B cell (primary cell): ENCODE data around the gene RHOT1. TPM values are rescaled to one million over a fixed set of nuclear protein-coding genes. Genes with fewer than 3 reads are reported as not detected.

Experiments used
- ATAC-seq: fragments of 200-7000 bp; cut with Tn5 transposase; one replicate; pipeline ENCODE4 v1.10.0; 2021; ENCODE audit warnings: low read depth, mild to moderate bottlenecking, moderate number of reproducible peaks, moderate library complexity
- CTCF ChIA-PET: fragments of 350-600 bp; sonication (Branson Sonifier 250); formaldehyde crosslinking; loops from one replicate; lab custom pipeline; 2021; ENCODE audit warnings: antibody characterized with exemption, inconsistent platforms; lab: Charles Lee
- POLR2A ChIA-PET: fragments of 350-600 bp; sonication (Branson Sonifier 250); formaldehyde crosslinking; loops from one replicate; lab custom pipeline; 2021; ENCODE audit warnings: antibody characterized with exemption; lab: Charles Lee
- DNase-seq: peaks from one replicate; pipeline ENCODE4 v3.0.0; 2013
- H2AFZ ChIP-seq: 2 replicates; pipeline ENCODE4 v1.6.1; 2012; ENCODE audit warnings: mild to moderate bottlenecking, low read depth, low read length; ENCODE audit not compliant: insufficient read depth, poor library complexity, severe bottlenecking
- H3K27ac ChIP-seq, 2 donors: 1 replicate in 1 of 2; 2 replicates in 1 of 2; pipeline ENCODE4 v1.5.1; 2012 to 2013; ENCODE audit warnings: low read length in 2 of 2, mild to moderate bottlenecking in 2 of 2, moderate library complexity in 1 of 2
- H3K27me3 ChIP-seq, 4 experiments: fragments of 200-600 bp in 1 of 4; sonication (generic) in 1 of 4; replicated peaks in 1 of 4; 1 replicate in 2 of 4; 2 replicates in 2 of 4; pipeline versions ENCODE4 v1.6.1 to v1.7.0; 2013 to 2016; ENCODE audit warnings: low read length in 3 of 4, mild to moderate bottlenecking in 2 of 4, mixed read lengths in 1 of 4, moderate library complexity in 1 of 4; ENCODE audit not compliant: insufficient read depth in 4 of 4, control insufficient read depth in 3 of 4; ENCODE audit errors: control extremely low read depth in 1 of 4
- H3K36me3 ChIP-seq, 2 experiments: replicated peaks in 1 of 2; 1 replicate in 1 of 2; 2 replicates in 1 of 2; pipeline versions ENCODE4 v1.6.1 to v1.7.1; 2013; ENCODE audit warnings: low read length in 1 of 2; ENCODE audit not compliant: insufficient read depth in 2 of 2, control insufficient read depth in 1 of 2; ENCODE audit errors: control extremely low read depth in 1 of 2, extremely low read depth in 1 of 2
- H3K4me1 ChIP-seq, 2 donors: fragments of 200-600 bp in 1 of 2; sonication (generic) in 1 of 2; 1 replicate in 1 of 2; 2 replicates in 1 of 2; pipeline versions ENCODE4 v1.5.1 to v1.6.1; 2013 to 2017; ENCODE audit warnings: low read length in 2 of 2; ENCODE audit not compliant: control insufficient read depth in 2 of 2, insufficient read depth in 2 of 2
- H3K4me2 ChIP-seq: replicated peaks from 2 replicates; pipeline ENCODE3; 2012; ENCODE audit warnings: mild to moderate bottlenecking, low read depth, low read length; ENCODE audit not compliant: poor library complexity, severe bottlenecking
- H3K4me3 ChIP-seq, 5 experiments: fragments of 200-600 bp in 1 of 5; sonication (generic) in 1 of 5; 1 replicate in 3 of 5; 2 replicates in 2 of 5; pipeline versions ENCODE4 v1.5.1 to v1.7.0; 2011 to 2016; ENCODE audit warnings: low read length in 4 of 5, mild to moderate bottlenecking in 4 of 5, low read depth in 2 of 5, control low read depth in 1 of 5, moderate library complexity in 1 of 5; ENCODE audit not compliant: insufficient read depth in 1 of 5; ENCODE audit errors: control extremely low read depth in 1 of 5, extremely low read depth in 1 of 5
- H3K79me2 ChIP-seq: fragments of 200-600 bp; sonication (generic); one replicate; pipeline ENCODE4 v1.6.0; 2016; ENCODE audit warnings: low read length; ENCODE audit not compliant: control insufficient read depth, insufficient read depth
- H3K9ac ChIP-seq: fragments of 200-600 bp; sonication (generic); 2 replicates; pipeline ENCODE4 v1.6.1; 2017; ENCODE audit warnings: mild to moderate bottlenecking, low read length, moderate library complexity
- H3K9me3 ChIP-seq, 3 donors: one replicate each; pipeline versions ENCODE4 v1.6.1 to v1.7.1; 2013; ENCODE audit warnings: low read length in 2 of 3; ENCODE audit not compliant: control insufficient read depth in 2 of 3, insufficient read depth in 1 of 3; ENCODE audit errors: control extremely low read depth in 1 of 3
- H4K20me1 ChIP-seq: 2 replicates; pipeline ENCODE4 v1.6.0; 2012; ENCODE audit warnings: mild to moderate bottlenecking, low read length; ENCODE audit not compliant: insufficient read depth, control insufficient read depth, poor library complexity, severe bottlenecking
- H3K27ac Mint-ChIP-seq: one replicate; pipeline ENCODE4 v1.8.0; 2021; ENCODE audit warnings: mixed read lengths
- H3K27me3 Mint-ChIP-seq: one replicate; pipeline ENCODE4 v1.8.0; 2021; ENCODE audit warnings: mixed read lengths
- H3K4me1 Mint-ChIP-seq: one replicate; pipeline ENCODE4 v1.8.0; 2021; ENCODE audit warnings: mixed read lengths
- H3K4me3 Mint-ChIP-seq: one replicate; pipeline ENCODE4 v1.8.0; 2021; ENCODE audit warnings: mixed read lengths
- H3K9me3 Mint-ChIP-seq: one replicate; pipeline ENCODE4 v1.8.0; 2022; ENCODE audit warnings: mixed read lengths; ENCODE audit not compliant: insufficient read depth
- EZH2 ChIP-seq: IDR thresholded peaks from 2 replicates; pipeline ENCODE4 v1.6.1; 2012; ENCODE audit warnings: borderline replicate concordance, low read depth, mild to moderate bottlenecking, moderate library complexity, low read length; ENCODE audit not compliant: insufficient read depth, poor library complexity, severe bottlenecking
- WGBS: methylation state at CpG from one replicate; pipeline ENCODE4 v1.1.5; 2013; ENCODE audit warnings: missing lambda C conversion rate; ENCODE audit not compliant: insufficient coverage; 5-methylcytosine and 5-hydroxymethylcytosine counted together
- intact Hi-C: fragments of 100-400 bp; cut with micrococcal nuclease; formaldehyde crosslinking; loops from one replicate; pipeline ENCODE4 v1.10.0; 2022
- polyA plus RNA-seq: library from polyadenylated mRNA; depleted of rRNA; stranded (reverse); fragments of >200 nt; gene quantifications from 2 replicates; pipeline ENCODE4 v1.2.3, GENCODE V29; 2012
- total RNA-seq, 2 donors: library from RNA; stranded (reverse); fragments of 120-200 nt in 1 of 2; gene quantifications; 1 replicate in 1 of 2; 2 replicates in 1 of 2; pipeline versions ENCODE4 v1.2.3 to v1.2.4, GENCODE V29; 2013 to 2022
- TF ChIP-seq, protein P1 (sequence below): fragments of 200-600 bp; IDR thresholded peaks from one replicate; pipeline ENCODE4 v1.8.0; 2022; ENCODE audit warnings: antibody characterized with exemption, mild to moderate bottlenecking

The RHOT1 gene
- total and polyA plus RNA-seq, 2 donors (not counting 1 experiment from before 2014, with no cell fraction given): 24.6 to 24.7 TPM

DNA sequence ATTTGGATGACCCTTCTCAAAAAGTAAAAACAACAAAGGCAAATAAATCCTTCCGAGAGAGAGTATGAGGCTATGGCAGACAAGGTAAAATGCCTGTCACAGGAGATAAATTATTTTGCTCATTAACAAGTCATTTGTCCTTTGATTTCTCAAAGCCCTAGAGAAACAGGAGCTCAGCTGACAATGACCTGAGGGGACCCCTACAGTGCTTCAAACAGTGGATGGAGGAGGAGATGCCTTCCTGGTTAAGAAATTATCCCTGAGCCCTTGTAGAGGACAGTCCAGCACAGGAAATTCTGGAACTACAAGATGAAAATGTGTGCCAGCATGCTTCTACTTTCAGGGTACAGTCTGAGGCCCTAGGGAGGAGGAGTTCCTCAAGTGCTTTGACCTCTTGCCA, 99.3 kb downstream of the RHOT1 start:
- Histone ChIP-seq H3K36me3 (no peaks in the 10 kb centered on the region), H3K27me3 (no peaks in the 10 kb centered on the region), H3K9me3 (no peaks in the 10 kb centered on the region), H3K79me2 (no peaks in the 10 kb centered on the region), H3K27ac (no peak overlapping the region), H3K9ac (no peak overlapping the region), H3K4me2 (no peak overlapping the region), H3K4me1 (no peaks in the 10 kb centered on the region), H3K4me3 (no peak overlapping the region), H4K20me1 (no peaks in the 10 kb centered on the region), H2AFZ (no peak overlapping the region)
- POLR2A ChIA-PET: no interaction called here
- no peak for DNase-seq
- intact Hi-C loops: no loop called here
- Mint-ChIP-seq H3K4me1 (no peaks in the 10 kb centered on the region), H3K27me3 (no peaks in the 10 kb centered on the region), H3K4me3 (no peak overlapping the region), H3K27ac (no peak overlapping the region), H3K9me3 (no peaks in the 10 kb centered on the region)
- no peak for TF ChIP-seq EZH2
- no peak for ATAC-seq
- CTCF ChIA-PET: no interaction called here
- WGBS: no CpG with 5 or more reads among the region's 1 CpG

DNA sequence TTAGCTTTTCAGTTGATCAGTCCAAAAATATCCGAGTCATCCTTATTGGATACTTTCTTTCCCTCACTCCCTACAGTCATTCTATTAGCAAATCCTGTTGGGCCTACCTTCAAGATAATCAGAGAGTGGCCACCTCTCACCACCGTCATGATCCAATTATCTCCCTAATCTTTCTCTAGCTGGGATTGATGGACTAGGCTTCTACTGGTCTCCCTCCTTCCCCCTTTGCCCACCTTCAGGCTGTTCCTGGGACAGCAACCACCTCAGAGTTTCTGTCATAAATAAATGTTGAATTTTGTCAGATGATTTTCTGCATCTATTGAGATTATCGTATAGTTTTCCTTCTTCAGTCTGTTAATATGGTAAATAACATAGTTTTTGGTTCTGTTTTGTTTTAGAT, 107.2 kb downstream of the RHOT1 start:
- Mint-ChIP-seq H3K4me1 (no peaks in the 10 kb centered on the region), H3K4me3 (no peak overlapping the region), H3K27me3 (peaks cover 10% of the 10 kb centered on the region), H3K9me3 (no peaks in the 10 kb centered on the region), H3K27ac (no peak overlapping the region)
- H3K36me3 ChIP-seq: no peaks in the 10 kb centered on the region
- 60% methylated on average over 1 of the region's 3 CpGs for WGBS
- ChIA-PET CTCF (no interaction called here), POLR2A (no interaction called here)
- intact Hi-C loops: no loop called here
- no peak overlapping the region for H2AFZ ChIP-seq
- DNase-seq (no peak), ATAC-seq (no peak)
- no peaks in the 10 kb centered on the region for H3K4me1 ChIP-seq
- no peak overlapping the region for H3K9ac ChIP-seq
- no peak overlapping the region for H3K4me2 ChIP-seq
- H3K27me3 ChIP-seq: no peaks in the 10 kb centered on the region
- no peak overlapping the region for H3K27ac ChIP-seq
- TF ChIP-seq, protein P1, sequence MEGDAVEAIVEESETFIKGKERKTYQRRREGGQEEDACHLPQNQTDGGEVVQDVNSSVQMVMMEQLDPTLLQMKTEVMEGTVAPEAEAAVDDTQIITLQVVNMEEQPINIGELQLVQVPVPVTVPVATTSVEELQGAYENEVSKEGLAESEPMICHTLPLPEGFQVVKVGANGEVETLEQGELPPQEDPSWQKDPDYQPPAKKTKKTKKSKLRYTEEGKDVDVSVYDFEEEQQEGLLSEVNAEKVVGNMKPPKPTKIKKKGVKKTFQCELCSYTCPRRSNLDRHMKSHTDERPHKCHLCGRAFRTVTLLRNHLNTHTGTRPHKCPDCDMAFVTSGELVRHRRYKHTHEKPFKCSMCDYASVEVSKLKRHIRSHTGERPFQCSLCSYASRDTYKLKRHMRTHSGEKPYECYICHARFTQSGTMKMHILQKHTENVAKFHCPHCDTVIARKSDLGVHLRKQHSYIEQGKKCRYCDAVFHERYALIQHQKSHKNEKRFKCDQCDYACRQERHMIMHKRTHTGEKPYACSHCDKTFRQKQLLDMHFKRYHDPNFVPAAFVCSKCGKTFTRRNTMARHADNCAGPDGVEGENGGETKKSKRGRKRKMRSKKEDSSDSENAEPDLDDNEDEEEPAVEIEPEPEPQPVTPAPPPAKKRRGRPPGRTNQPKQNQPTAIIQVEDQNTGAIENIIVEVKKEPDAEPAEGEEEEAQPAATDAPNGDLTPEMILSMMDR: no peak
- TF ChIP-seq EZH2: no peak
- no peaks in the 10 kb centered on the region for H4K20me1 ChIP-seq
- no peaks in the 10 kb centered on the region for H3K79me2 ChIP-seq
- peaks cover 0 to 6% (median 0%) of the 10 kb centered on the region in 3 donors for H3K9me3 ChIP-seq
- H3K4me3 ChIP-seq: no peak overlapping the region
